ENCODE data around the gene TP53BP2.
A peak's percentile ranks its signal among the peaks of the same experiment; 100 is the strongest.
"Not testable (repeated sequence)": the region's sequence is repeated elsewhere in the genome, so short reads cannot be mapped to it uniquely, and the experiment has no call there.

Gene TP53BP2

GRCh38 chr1:223845810-223846682 is at the start of gene TP53BP2:
Gene TP53BP2, minus strand, starts transcription at chr1:223845947. Its CDS starts 267 bp downstream, at chr1:223845680.
- peak; percentile 39 for TF ChIP-seq CTCF (IDR thresholded peaks at IDR 0.05; ENCODE audit: extremely low read depth, missing control alignments)
- peak; percentile 93 for DNase-seq (ENCODE audit: low spot score)

GRCh38 chr1:223890494-223890893 is 44.7 kb upstream of the TP53BP2 start:
- DNase-seq (ENCODE audit: low spot score), result not testable (repeated sequence)

GRCh38 chr1:223889319-223889718 is 43.6 kb upstream of the TP53BP2 start:
- DNase-seq (ENCODE audit: low spot score), result not testable (repeated sequence)

GRCh38 chr1:223887747-223888418 is 42.1 kb upstream of the TP53BP2 start:
- DNase-seq (ENCODE audit: low spot score), result no peak
- no peak for TF ChIP-seq CTCF (IDR thresholded peaks at IDR 0.05; ENCODE audit: extremely low read depth, missing control alignments)

GRCh38 chr1:223886516-223886921 is 40.8 kb upstream of the TP53BP2 start:
- no peak for TF ChIP-seq CTCF (IDR thresholded peaks at IDR 0.05; ENCODE audit: extremely low read depth, missing control alignments)
- DNase-seq (ENCODE audit: low spot score), result no peak

GRCh38 chr1:223885614-223886013 is 39.9 kb upstream of the TP53BP2 start:
- DNase-seq (ENCODE audit: low spot score), result no peak
- TF ChIP-seq CTCF (IDR thresholded peaks at IDR 0.05; ENCODE audit: extremely low read depth, missing control alignments), result no peak

GRCh38 chr1:223878598-223879325 is 33.0 kb upstream of the TP53BP2 start:
- no peak for DNase-seq (ENCODE audit: low spot score)
- TF ChIP-seq CTCF (IDR thresholded peaks at IDR 0.05; ENCODE audit: extremely low read depth, missing control alignments), result no peak

- no peak for TF ChIP-seq CTCF (IDR thresholded peaks at IDR 0.05; ENCODE audit: extremely low read depth, missing control alignments)
Observed at GRCh38 chr1:223877804-223878203, 32.1 kb upstream of the TP53BP2 start.

More at GRCh38 chr1:223877804-223878203, 32.1 kb upstream of the TP53BP2 start:
- DNase-seq (ENCODE audit: low spot score), result no peak
